Spleen (tissue), 11 donors: Measurements from ENCODE around the gene NELFA. TPM values are rescaled to one million over a fixed set of nuclear protein-coding genes. Genes with fewer than 3 reads are reported as not detected.
A peak's percentile ranks its signal among the peaks of the same experiment; 100 is the strongest.

Source experiments
- DNase-seq: peaks from one replicate; pipeline ENCODE4 v3.0.0-alpha.2; 2020
- H3K27ac ChIP-seq, 8 donors: fragments of 200-600 bp; sonication (generic) in 7 of 8; 1 replicate in 4 of 8; 2 replicates in 4 of 8; pipeline versions ENCODE4 v1.5.0 to v1.8.0; 2016 to 2021; ENCODE audit warnings: inconsistent platforms in 4 of 8, mild to moderate bottlenecking in 4 of 8, moderate library complexity in 1 of 8
- H3K27me3 ChIP-seq, 7 donors: fragments of 200-600 bp; sonication (generic) in 6 of 7; replicated peaks in 1 of 7; 1 replicate in 4 of 7; 2 replicates in 3 of 7; pipeline versions ENCODE4 v1.5.0 to v1.8.0; 2016 to 2021; ENCODE audit warnings: inconsistent platforms in 3 of 7, mild to moderate bottlenecking in 1 of 7
- H3K36me3 ChIP-seq, 6 donors: fragments of 200-600 bp; sonication (generic) in 5 of 6; 1 replicate in 4 of 6; 2 replicates in 2 of 6; pipeline versions ENCODE4 v1.5.0 to v1.8.0; 2016 to 2021; ENCODE audit warnings: inconsistent platforms in 2 of 6
- H3K4me1 ChIP-seq, 6 donors: fragments of 200-600 bp; sonication (generic) in 5 of 6; 1 replicate in 3 of 6; 2 replicates in 3 of 6; pipeline versions ENCODE4 v1.5.0 to v1.8.0; 2016 to 2021; ENCODE audit warnings: inconsistent platforms in 3 of 6
- H3K4me3 ChIP-seq, 8 donors: fragments of 200-600 bp; sonication (generic) in 7 of 8; 1 replicate in 4 of 8; 2 replicates in 4 of 8; pipeline versions ENCODE4 v1.5.0 to v1.8.0; 2016 to 2021; ENCODE audit warnings: inconsistent platforms in 4 of 8, mild to moderate bottlenecking in 4 of 8, moderate library complexity in 2 of 8
- H3K9me3 ChIP-seq, 8 donors: fragments of 200-600 bp; sonication (generic) in 7 of 8; 1 replicate in 4 of 8; 2 replicates in 4 of 8; pipeline versions ENCODE4 v1.5.0 to v1.8.0; 2016 to 2021; ENCODE audit warnings: inconsistent platforms in 4 of 8
- CTCF ChIP-seq, 11 experiments: fragments of 200-600 bp in 7 of 11; fragments of 450-650 bp in 4 of 11; sonication (generic) in 4 of 11; IDR thresholded peaks in 8 of 11; conservative IDR thresholded peaks in 3 of 11; 1 replicate in 7 of 11; 2 replicates in 4 of 11; pipeline versions ENCODE4 v1.4.0 to v1.8.0; 2016 to 2021; ENCODE audit warnings: antibody characterized with exemption in 11 of 11, inconsistent platforms in 4 of 11, mild to moderate bottlenecking in 1 of 11
- POLR2A ChIP-seq, 3 donors: fragments of 450-650 bp; IDR thresholded peaks; one replicate each; pipeline ENCODE4 v1.5.1; 2017; ENCODE audit warnings: antibody characterized with exemption in 3 of 3, mild to moderate bottlenecking in 1 of 3
- POLR2AphosphoS5 ChIP-seq, 3 donors: sonication (generic); formaldehyde crosslinking; IDR thresholded peaks; one replicate each; pipeline ENCODE4 v1.5.1; 2017; ENCODE audit warnings: antibody characterized with exemption in 3 of 3
- WGBS, 5 donors: extraction: QIAGEN DNeasy Blood & Tissue Kit in 3 of 5; methylation state at CpG; one replicate each; pipeline versions ENCODE4 v1.1.5 to v1.1.7; 2013 to 2018; 5-methylcytosine and 5-hydroxymethylcytosine counted together
- intact Hi-C: fragments of 100-400 bp; cut with DNase I; formaldehyde crosslinking; loops from one replicate; pipeline ENCODE4 v1.15.0; 2023; ENCODE audit warnings: low total_unique reads
- polyA plus RNA-seq, 3 donors: library from polyadenylated mRNA; stranded (reverse); fragments of 200-250 nt; gene quantifications; one replicate each; pipeline ENCODE4 v1.2.1, GENCODE V29; 2013
- total RNA-seq, 7 donors: library from RNA; depleted of rRNA in 3 of 7; stranded (reverse); fragments of >200 nt in 3 of 7; fragmentation: NEBNext Ultra II Directional in 4 of 7; extraction: Animal tissue kit (Norgen Biotek cat#: 25700) in 4 of 7; gene quantifications; one replicate each; pipeline versions ENCODE4 v1.1.0 to v1.2.1, GENCODE V29; 2016 to 2021
- donor health status: healthy with polysubstance abuse.
- donor health status: DM: no; HTN: no; CAD: no; lungs with moderate emphysema.
- donor health status: DM: no; HTN: no; CAD: no.
- donor health status: Bipolar disorder and iron deficiency.
- donor health status: healthy.
- donor health status: DM: no; HTN: no; CAD: no.
- donor health status: DM: yes; HTN: yes; CAD: no.

NELFA gene
- total and polyA plus RNA-seq, 10 donors: 19.9 to 36.6 (median 26.5) TPM

- Histone ChIP-seq H3K36me3 (peaks cover 3 to 100% (median 97%) of the 10 kb centered on the region in 6 donors), H3K4me1 (peaks cover 0 to 3% (median under 1%) of the 10 kb centered on the region in 6 donors), H3K27ac (no peak overlapping the region), H3K27me3 (no peaks in the 10 kb centered on the region), H3K4me3 (no peak overlapping the region), H3K9me3 (no peaks in the 10 kb centered on the region)
- peak in 1 of 3 donors; percentile 42 for TF ChIP-seq POLR2AphosphoS5 (IDR thresholded peaks at IDR 0.05)
- no peak for TF ChIP-seq CTCF (IDR thresholded peaks at IDR 0.05 in 8 of 11, conservative IDR thresholded peaks at IDR 0.05 in 3 of 11)
- intact Hi-C loops: no loop called here
- WGBS, 5 donors: 84 to 88% (median 85%) methylated on average over 22 of the region's 22 CpGs
- DNase-seq: peak; percentile 63
Measured at GRCh38 chr4:1981251-1982058, 27.3 kb downstream of the NELFA start.

GRCh38 chr4:1980561-1981041 lies 28.2 kb downstream of the NELFA start:
- H3K4me1 ChIP-seq: no peaks in the 10 kb centered on the region
- no peak overlapping the region for H3K4me3 ChIP-seq
- intact Hi-C loops: no loop called here
- DNase-seq: peak; percentile 51
- H3K27me3 ChIP-seq: no peaks in the 10 kb centered on the region
- WGBS, 5 donors: 92 to 97% (median 95%) methylated on average over 16 of the region's 16 CpGs
- H3K36me3 ChIP-seq: peaks cover 3 to 100% (median 97%) of the 10 kb centered on the region in 6 donors
- no peak overlapping the region for H3K27ac ChIP-seq
- no peak for TF ChIP-seq POLR2AphosphoS5 (IDR thresholded peaks at IDR 0.05)
- TF ChIP-seq CTCF (IDR thresholded peaks at IDR 0.05 in 8 of 11, conservative IDR thresholded peaks at IDR 0.05 in 3 of 11): no peak
- no peak for TF ChIP-seq POLR2A (IDR thresholded peaks at IDR 0.05)
- no peaks in the 10 kb centered on the region for H3K9me3 ChIP-seq

GRCh38 chr4:1979477-1980196 lies 29.1 kb downstream of the NELFA start:
- H3K4me3 ChIP-seq: no peak overlapping the region
- H3K36me3 ChIP-seq: peaks cover 3 to 100% (median 97%) of the 10 kb centered on the region in 6 donors
- H3K9me3 ChIP-seq: no peaks in the 10 kb centered on the region
- DNase-seq: peak; percentile 52
- no peaks in the 10 kb centered on the region for H3K4me1 ChIP-seq
- no peak for TF ChIP-seq POLR2A (IDR thresholded peaks at IDR 0.05)
- TF ChIP-seq POLR2AphosphoS5 (IDR thresholded peaks at IDR 0.05): peak in 1 of 3 donors; percentile 46
- no peak for TF ChIP-seq CTCF (IDR thresholded peaks at IDR 0.05 in 8 of 11, conservative IDR thresholded peaks at IDR 0.05 in 3 of 11)
- intact Hi-C loops: no loop called here
- H3K27ac ChIP-seq: no peak overlapping the region
- 85 to 92% (median 88%) methylated on average over 18 to 22 of the region's 22 CpGs for WGBS, 5 donors
- no peaks in the 10 kb centered on the region for H3K27me3 ChIP-seq
